DOHH2 (cell line): ENCODE results near the gene TMEM243.

ENCODE experiments used
- H3F3A ChIP-seq: fragments of 200-600 bp; sonication (generic), shearing (Covaris generic); 2 replicates; pipeline ENCODE4 v1.6.0; 2016; ENCODE audit warnings: antibody characterized with exemption, mild to moderate bottlenecking; ENCODE audit not compliant: control insufficient read depth, insufficient read depth
- H3K27ac ChIP-seq: fragments of 200-600 bp; sonication (generic); 2 replicates; pipeline ENCODE4 v1.5.1; 2014; ENCODE audit warnings: low read depth, mild to moderate bottlenecking, low read length, moderate library complexity
- H3K27me3 ChIP-seq: fragments of 200-600 bp; sonication (generic); 2 replicates; pipeline ENCODE4 v1.6.1; 2014; ENCODE audit warnings: mild to moderate bottlenecking, low read length, mixed read lengths; ENCODE audit not compliant: control insufficient read depth
- H3K36me3 ChIP-seq: fragments of 200-600 bp; sonication (generic); 2 replicates; pipeline ENCODE4 v1.6.1; 2014; ENCODE audit warnings: mild to moderate bottlenecking, low read length, moderate library complexity, mixed read lengths; ENCODE audit not compliant: control insufficient read depth
- H3K4me1 ChIP-seq: fragments of 200-600 bp; sonication (generic); 2 replicates; pipeline ENCODE4 v1.6.1; 2014; ENCODE audit warnings: mild to moderate bottlenecking, low read length, mixed read lengths; ENCODE audit not compliant: control insufficient read depth
- H3K4me2 ChIP-seq: fragments of 200-600 bp; sonication (generic); 2 replicates; pipeline ENCODE4 v1.6.0; 2014; ENCODE audit warnings: mild to moderate bottlenecking, low read length, moderate library complexity
- H3K4me3 ChIP-seq: fragments of 200-600 bp; sonication (generic); 2 replicates; pipeline ENCODE4 v1.5.1; 2014; ENCODE audit warnings: mild to moderate bottlenecking, low read length, mixed read lengths
- H3K79me2 ChIP-seq: fragments of 200-600 bp; sonication (generic); 2 replicates; pipeline ENCODE4 v1.6.1; 2014; ENCODE audit warnings: mild to moderate bottlenecking, low read length, mixed read lengths; ENCODE audit not compliant: control insufficient read depth
- H3K9me2 ChIP-seq: fragments of 200-600 bp; sonication (generic); replicated peaks from 2 replicates; pipeline ENCODE4 v1.6.1; 2014; ENCODE audit warnings: mild to moderate bottlenecking, low read length, mixed read lengths; ENCODE audit not compliant: control insufficient read depth
- H3K9me3 ChIP-seq: fragments of 200-600 bp; sonication (generic); 2 replicates; pipeline ENCODE4 v1.6.1; 2014; ENCODE audit warnings: antibody characterized with exemption, low read length, mixed read lengths; ENCODE audit not compliant: control insufficient read depth, insufficient read depth
- H4K20me1 ChIP-seq: fragments of 200-600 bp; sonication (generic); 2 replicates; pipeline ENCODE4 v1.6.0; 2014; ENCODE audit warnings: low read depth, mild to moderate bottlenecking, antibody characterized with exemption, low read length, moderate library complexity; ENCODE audit not compliant: control insufficient read depth, insufficient read depth
- CTCF ChIP-seq: fragments of 200-600 bp; sonication (generic); IDR thresholded peaks from one replicate; pipeline ENCODE4 v1.5.1; 2014; ENCODE audit warnings: antibody characterized with exemption, mild to moderate bottlenecking, low read depth, low read length; ENCODE audit not compliant: poor library complexity, severe bottlenecking
- EZH2phosphoT487 ChIP-seq: fragments of 200-600 bp; sonication (generic); IDR thresholded peaks from 2 replicates; pipeline ENCODE4 v1.6.1; 2017; ENCODE audit warnings: borderline replicate concordance, mild to moderate bottlenecking, antibody characterized with exemption, low read length, moderate library complexity, mixed read lengths

TMEM243 gene

DNA sequence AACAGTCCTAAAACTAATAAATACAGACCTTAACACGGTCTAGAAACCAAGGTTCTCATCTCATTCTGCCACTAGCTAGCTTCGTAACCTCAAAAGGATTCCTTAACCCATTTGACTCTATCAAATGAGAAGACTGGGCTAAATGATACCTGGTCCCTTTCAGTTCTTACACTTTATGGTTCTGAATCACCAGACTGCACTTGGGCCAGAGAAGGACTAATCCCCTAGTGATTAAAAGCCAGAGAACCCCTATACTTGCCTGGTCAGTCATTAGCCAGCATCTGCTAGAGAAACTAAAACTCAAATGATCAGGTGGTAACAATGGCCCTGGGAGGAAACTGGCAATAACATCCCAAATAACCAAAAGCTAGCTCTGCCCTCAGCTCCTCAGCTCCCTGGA, 16.8 kb downstream of the TMEM243 start:
- peaks cover 57% of the 10 kb centered on the region for H3F3A ChIP-seq

DNA sequence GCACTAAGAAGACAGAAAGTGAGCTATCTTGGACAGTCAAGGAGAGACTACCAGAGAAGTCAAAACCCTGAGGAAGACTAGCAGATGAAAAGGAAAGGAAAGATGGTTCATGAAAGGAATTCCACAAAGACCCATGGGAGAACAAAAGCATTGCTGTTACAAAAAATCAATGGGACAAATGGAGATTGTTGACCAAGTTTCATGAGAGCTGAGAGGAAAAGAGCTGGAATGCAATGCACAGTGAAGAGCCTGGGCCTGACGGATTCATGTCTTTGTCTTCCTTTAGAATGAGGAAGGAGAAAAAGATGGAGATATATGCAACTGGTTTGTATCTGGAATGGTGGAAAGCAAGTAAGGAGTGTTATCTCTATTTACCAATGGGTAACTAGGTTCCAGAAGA, 17.3 kb downstream of the TMEM243 start:
- H3K9me2 ChIP-seq, result no peaks in the 10 kb centered on the region
- peaks cover 98% of the 10 kb centered on the region for H3K79me2 ChIP-seq
- peaks cover 43% of the 10 kb centered on the region for H4K20me1 ChIP-seq
- TF ChIP-seq CTCF (no peak), EZH2phosphoT487 (no peak)
- H3F3A ChIP-seq, result peaks cover 62% of the 10 kb centered on the region
- H3K27ac ChIP-seq, result peak overlapping the region; percentile 5; the same call in 1 of the 2 replicates
- no peaks in the 10 kb centered on the region for H3K27me3 ChIP-seq
- no peak overlapping the region for H3K4me3 ChIP-seq
- no peak overlapping the region for H3K4me2 ChIP-seq
- peaks cover 96% of the 10 kb centered on the region for H3K36me3 ChIP-seq
- H3K4me1 ChIP-seq, result peaks cover 52% of the 10 kb centered on the region
- H3K9me3 ChIP-seq, result peaks cover 28% of the 10 kb centered on the region

More for the DNA sequence above, 16.8 kb downstream of the TMEM243 start:
- Histone ChIP-seq H3K9me3 (peaks cover 31% of the 10 kb centered on the region), H3K79me2 (peaks cover 100% of the 10 kb centered on the region), H3K4me2 (no peak overlapping the region), H4K20me1 (peaks cover 43% of the 10 kb centered on the region), H3K36me3 (peaks cover 96% of the 10 kb centered on the region), H3K27ac (no peak overlapping the region), H3K9me2 (no peaks in the 10 kb centered on the region), H3K4me3 (no peak overlapping the region), H3K27me3 (no peaks in the 10 kb centered on the region), H3K4me1 (peaks cover 52% of the 10 kb centered on the region)
- TF ChIP-seq CTCF (no peak), EZH2phosphoT487 (no peak)

DNA sequence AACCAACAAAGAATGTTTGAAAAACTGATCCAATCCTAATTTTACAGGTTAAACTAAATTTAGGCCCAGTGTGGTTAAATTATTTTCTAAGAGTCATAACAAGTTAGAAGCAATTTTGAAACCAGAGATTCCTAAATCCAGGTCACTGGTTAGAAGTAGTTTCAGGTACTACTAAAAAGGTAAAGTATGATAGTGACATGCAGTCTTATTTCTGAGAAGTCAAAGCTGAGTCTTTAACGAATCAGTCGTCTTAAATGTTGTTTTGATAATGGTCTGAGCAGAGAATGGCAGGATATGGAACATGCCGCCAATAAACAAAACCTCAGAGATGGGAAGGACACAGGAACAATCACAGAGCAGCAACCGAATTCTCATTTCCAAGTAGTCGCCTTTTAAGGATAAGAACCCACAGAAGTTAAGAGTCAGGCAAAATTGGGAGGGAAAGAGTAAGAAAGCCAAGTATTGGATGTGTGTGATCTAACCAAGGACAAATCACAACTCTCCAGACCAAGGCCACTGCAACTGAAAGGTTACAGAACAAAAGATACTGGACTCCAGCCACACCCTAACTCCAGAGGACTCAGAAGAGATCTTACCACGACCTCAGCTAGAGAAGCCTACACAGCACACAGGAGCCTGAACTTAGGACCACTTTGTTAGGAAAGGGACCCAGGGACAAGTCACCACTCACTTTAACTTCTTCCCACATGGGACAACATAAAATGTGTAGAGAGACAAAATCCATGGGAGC, 19.7 kb downstream of the TMEM243 start:
- peaks cover 95% of the 10 kb centered on the region for H3K36me3 ChIP-seq
- H3K27me3 ChIP-seq, result no peaks in the 10 kb centered on the region
- no peak overlapping the region for H3K27ac ChIP-seq
- peaks cover 88% of the 10 kb centered on the region for H3K79me2 ChIP-seq
- H4K20me1 ChIP-seq, result peaks cover 38% of the 10 kb centered on the region
- H3K4me2 ChIP-seq, result peak overlapping the region; percentile 0; the same call in 1 of the 2 replicates
- no peaks in the 10 kb centered on the region for H3K9me2 ChIP-seq
- TF ChIP-seq EZH2phosphoT487, result no peak
- no peak for TF ChIP-seq CTCF
- H3K4me1 ChIP-seq, result peaks cover 64% of the 10 kb centered on the region
- peaks cover 77% of the 10 kb centered on the region for H3F3A ChIP-seq
- H3K4me3 ChIP-seq, result no peak overlapping the region
- peaks cover 5% of the 10 kb centered on the region for H3K9me3 ChIP-seq
